Measurements from ENCODE around the gene SLC37A4. TPM values are rescaled to one million over a fixed set of nuclear protein-coding genes. Genes with fewer than 3 reads are reported as not detected.
A peak's percentile ranks its signal among the peaks of the same experiment; 100 is the strongest.

SLC37A4 gene
- total RNA-seq (10 to 100 TPM; 15.8 to 38.9 (median 21.9) TPM), polyA plus RNA-seq (10 to 100 TPM in 2 of 3 donors, 1 to 10 TPM in 1; 9.2 to 29.3 (median 25.5) TPM)
- long read RNA-seq, donor 1, transcript SLC37A4-210 (9 exons, 2,040 nt), result major isoform, 5 of 5 reads
- long read RNA-seq, donor 1, partial matches to known transcripts, result 0 of 5 reads
- long read RNA-seq, donor 1, other reads (novel, unspliced or antisense), result 0 of 5 reads
- long read RNA-seq, donor 2, transcript SLC37A4-210 (9 exons, 2,040 nt), result major isoform, 5 of 5 reads
- long read RNA-seq, donor 2, partial matches to known transcripts, result 0 of 5 reads
- long read RNA-seq, donor 2, other reads (novel, unspliced or antisense), result 0 of 5 reads
- long read RNA-seq, donor 3, partial matches to known transcripts, result 0 of 4 reads
- long read RNA-seq, donor 3, other reads (novel, unspliced or antisense), result 0 of 4 reads
- long read RNA-seq, donor 4, transcript SLC37A4-210 (9 exons, 2,040 nt), result major isoform, 15 of 22 reads
- long read RNA-seq, donor 4, partial matches to known transcripts, result 4 of 22 reads
- long read RNA-seq, donor 4, other reads (novel, unspliced or antisense), result 2 of 22 reads
- long read RNA-seq, donor 5, transcript SLC37A4-210 (9 exons, 2,040 nt), result major isoform, 41 of 71 reads
- long read RNA-seq, donor 5, partial matches to known transcripts, result 14 of 71 reads
- long read RNA-seq, donor 5, other reads (novel, unspliced or antisense), result 12 of 71 reads
- long read RNA-seq, donor 6, transcript SLC37A4-210 (9 exons, 2,040 nt), result major isoform, 11 of 14 reads
- long read RNA-seq, donor 6, partial matches to known transcripts, result 3 of 14 reads
- long read RNA-seq, donor 6, other reads (novel, unspliced or antisense), result 0 of 14 reads
- long read RNA-seq, donor 7, partial matches to known transcripts, result 15 of 17 reads
- long read RNA-seq, donor 7, other reads (novel, unspliced or antisense), result 0 of 17 reads
- long read RNA-seq, donor 8, partial matches to known transcripts, result 0 of 4 reads
- long read RNA-seq, donor 8, other reads (novel, unspliced or antisense), result 0 of 4 reads
- long read RNA-seq, donor 9, partial matches to known transcripts, result 0 of 6 reads
- long read RNA-seq, donor 9, other reads (novel, unspliced or antisense), result 0 of 6 reads
- long read RNA-seq, donor 10, partial matches to known transcripts, result 0 of 3 reads
- long read RNA-seq, donor 10, other reads (novel, unspliced or antisense), result 0 of 3 reads

GRCh38 chr11:119030329-119031047 is at the start of gene SLC37A4:
Gene SLC37A4, minus strand, starts transcription at chr11:119030877.
- 0 to 2% (median 1%) methylated on average over 30 to 67 of the region's 67 CpGs for WGBS, 4 donors
- peaks cover 0 to 6% of the 10 kb centered on the region in 2 donors for H3K36me3 ChIP-seq (replicated peaks in 1 of 2)
- peak; percentile 98 to 99 (median 99) for DNase-seq
- H3K9me3 ChIP-seq (replicated peaks in 1 of 3), result no peaks in the 10 kb centered on the region
- H3K27me3 ChIP-seq, result no peaks in the 10 kb centered on the region
- peaks cover 5 to 20% of the 10 kb centered on the region in 2 donors for H3K4me1 ChIP-seq (replicated peaks in 1 of 2)
- intact Hi-C loops (cut with DNase I), result no loop called here
- H3K4me3 ChIP-seq, result peak within 1 kb of the TSS; percentile 56 to 72 (median 64)
- TF ChIP-seq CTCF (IDR thresholded peaks at IDR 0.05), result peak in 3 of 6 experiments; percentile 79 to 95 (median 92)
- TF ChIP-seq POLR2A (IDR thresholded peaks at IDR 0.05), result peak; percentile 19 to 55
- H3K27ac ChIP-seq, result peak within 1 kb of the TSS in 4 of 5 donors; percentile 29 to 79 (median 49)

- no peak for DNase-seq
- WGBS, 4 donors, result 89 to 92% (median 90%) methylated on average over 13 to 19 of the region's 19 CpGs
- no peaks in the 10 kb centered on the region for H3K27me3 ChIP-seq
- H3K27ac ChIP-seq, result no peak overlapping the region
- intact Hi-C loops (cut with DNase I), result no loop called here
- TF ChIP-seq POLR2A (IDR thresholded peaks at IDR 0.05) (no peak), CTCF (IDR thresholded peaks at IDR 0.05) (no peak)
- H3K9me3 ChIP-seq (replicated peaks in 1 of 3), result no peaks in the 10 kb centered on the region
- peaks cover 0 to 87% of the 10 kb centered on the region in 2 donors for H3K36me3 ChIP-seq (replicated peaks in 1 of 2)
- H3K4me1 ChIP-seq (replicated peaks in 1 of 2), result no peaks in the 10 kb centered on the region
- no peak overlapping the region for H3K4me3 ChIP-seq
Observed at GRCh38 chr11:119078675-119079420, 48.2 kb upstream of the SLC37A4 start.

GRCh38 chr11:119077839-119078238 is 47.2 kb upstream of the SLC37A4 start:
- Histone ChIP-seq H3K4me3 (no peak overlapping the region), H3K4me1 (replicated peaks in 1 of 2) (no peaks in the 10 kb centered on the region), H3K27ac (no peak overlapping the region), H3K27me3 (no peaks in the 10 kb centered on the region), H3K9me3 (replicated peaks in 1 of 3) (no peaks in the 10 kb centered on the region), H3K36me3 (replicated peaks in 1 of 2) (peaks cover 0 to 97% of the 10 kb centered on the region in 2 donors)
- WGBS, 4 donors, result 92 to 96% (median 95%) methylated on average over 9 to 11 of the region's 11 CpGs
- TF ChIP-seq POLR2A (IDR thresholded peaks at IDR 0.05) (no peak), CTCF (IDR thresholded peaks at IDR 0.05) (no peak)
- intact Hi-C loops (cut with DNase I), result no loop called here
- no peak for DNase-seq
